EL (cell line): ENCODE data around the gene RITA1.
A peak's percentile ranks its signal among the peaks of the same experiment; 100 is the strongest.
"Not testable (repeated sequence)": the region's sequence is repeated elsewhere in the genome, so short reads cannot be mapped to it uniquely, and the experiment has no call there.

Experiments
- DNase-seq: peaks from one replicate; pipeline ENCODE4 v3.0.0-alpha.2; 2016

RITA1 gene

GRCh38 chr12:113185180-113186032 lies at the start of gene RITA1, which contains the start of gene DDX54:
Gene RITA1, plus strand, starts transcription at chr12:113185721. Its CDS starts 1,026 bp downstream, at chr12:113186747.
Gene DDX54, minus strand, starts transcription at chr12:113185478. Its CDS starts 27 bp downstream, at chr12:113185451.
- DNase-seq, result peak; percentile 71

- DNase-seq, result no peak
Observed at GRCh38 chr12:113136128-113136989, 49.2 kb upstream of the RITA1 start.

GRCh38 chr12:113136990-113137511 lies 48.5 kb upstream of the RITA1 start:
- no peak for DNase-seq

- no peak for DNase-seq
Observed at GRCh38 chr12:113137861-113138783, 47.4 kb upstream of the RITA1 start.

GRCh38 chr12:113138826-113139225 lies 46.7 kb upstream of the RITA1 start:
- no peak for DNase-seq

- no peak for DNase-seq
Observed at GRCh38 chr12:113140706-113141105, 44.8 kb upstream of the RITA1 start.

- not testable (repeated sequence) for DNase-seq
Observed at GRCh38 chr12:113141716-113142115, 43.8 kb upstream of the RITA1 start.

GRCh38 chr12:113142173-113142885 lies 43.2 kb upstream of the RITA1 start:
- no peak for DNase-seq

GRCh38 chr12:113142886-113143332 lies 42.6 kb upstream of the RITA1 start:
- DNase-seq, result no peak

- DNase-seq, result no peak
Observed at GRCh38 chr12:113143959-113144358, 41.6 kb upstream of the RITA1 start.

- no peak for DNase-seq
Observed at GRCh38 chr12:113144806-113145205, 40.7 kb upstream of the RITA1 start.

- no peak for DNase-seq
Observed at GRCh38 chr12:113145720-113146551, 39.6 kb upstream of the RITA1 start.

GRCh38 chr12:113146999-113147398 lies 38.5 kb upstream of the RITA1 start:
- DNase-seq, result no peak

GRCh38 chr12:113149361-113150150 lies 36.0 kb upstream of the RITA1 start, which contains the start of gene CFAP73:
Gene CFAP73, plus strand, starts transcription at chr12:113149724. Its CDS starts 134 bp downstream, at chr12:113149858.
- DNase-seq, result peak; percentile 89

- DNase-seq, result no peak
Observed at GRCh38 chr12:113151655-113152054, 33.9 kb upstream of the RITA1 start.

GRCh38 chr12:113152196-113152834 lies 33.2 kb upstream of the RITA1 start:
- DNase-seq, result no peak

- DNase-seq, result peak; percentile 78
Observed at GRCh38 chr12:113152835-113153814, 32.4 kb upstream of the RITA1 start.
